Gastrocnemius medialis (tissue), 4 donors: Measurements from ENCODE around the gene FTSJ3.

Source experiments
- CTCF ChIP-seq, 5 experiments: fragments of 450-650 bp in 3 of 5; fragments of 200-600 bp in 2 of 5; sonication (generic) in 2 of 5; IDR thresholded peaks in 4 of 5; conservative IDR thresholded peaks in 1 of 5; 1 replicate in 4 of 5; 2 replicates in 1 of 5; pipeline ENCODE4 v1.5.1; 2016 to 2019; ENCODE audit warnings: antibody characterized with exemption in 5 of 5, mild to moderate bottlenecking in 3 of 5, moderate library complexity in 3 of 5
- POLR2A ChIP-seq, 2 donors: fragments of 450-650 bp; IDR thresholded peaks; one replicate each; pipeline ENCODE4 v1.6.1; 2017; ENCODE audit warnings: antibody characterized with exemption in 2 of 2, mild to moderate bottlenecking in 2 of 2, moderate library complexity in 2 of 2

GRCh38 chr17:63828936-63829335, 1.5 kb upstream of the FTSJ3 start:
- TF ChIP-seq CTCF (IDR thresholded peaks at IDR 0.05 in 4 of 5, conservative IDR thresholded peaks at IDR 0.05 in 1 of 5) (no peak), POLR2A (IDR thresholded peaks at IDR 0.05) (no peak)
